Activated CD4-positive, alpha-beta T cell treated with anti-CD3 and anti-CD28 coated beads, Interleukin-2, Interleukin-6, amounts not matched to agents 100 ng/mL and 50 ng/mL, durations not matched to agents 16 hours and 8 hours (primary cell): ENCODE measurements around the gene SIX5.

ENCODE experiments used
- DNase-seq: peaks from one replicate; pipeline ENCODE4 v3.0.0-alpha.2; 2020

SIX5 gene

GRCh38 chr19:45772912-45773311, 3.9 kb upstream of the SIX5 start:
- DNase-seq, result no peak

GRCh38 chr19:45772130-45772840, 3.2 kb upstream of the SIX5 start:
- DNase-seq, result no peak

GRCh38 chr19:45771311-45771933, 2.4 kb upstream of the SIX5 start:
- no peak for DNase-seq

- DNase-seq, result peak; percentile 94
These were observed 1.4 kb upstream of the SIX5 start for GRCh38 chr19:45770192-45771101.

GRCh38 chr19:45769821-45770191, 754 bp upstream of the SIX5 start:
- DNase-seq, result no peak

GRCh38 chr19:45768655-45768983, 433 bp downstream of the SIX5 start:
- DNase-seq, result peak; percentile 44

- DNase-seq, result no peak
These were observed 984 bp downstream of the SIX5 start for GRCh38 chr19:45767881-45768654.

GRCh38 chr19:45767410-45767880, 1.6 kb downstream of the SIX5 start:
- no peak for DNase-seq

- no peak for DNase-seq
These were observed 2.1 kb downstream of the SIX5 start for GRCh38 chr19:45766869-45767346.

- DNase-seq, result no peak
These were observed 2.7 kb downstream of the SIX5 start for GRCh38 chr19:45766296-45766868.

- no peak for DNase-seq
These were observed 3.3 kb downstream of the SIX5 start for GRCh38 chr19:45765702-45766295.

GRCh38 chr19:45764945-45765701, 3.9 kb downstream of the SIX5 start:
- no peak for DNase-seq

GRCh38 chr19:45764475-45764874, 4.6 kb downstream of the SIX5 start:
- DNase-seq, result no peak

GRCh38 chr19:45763691-45764294, 5.3 kb downstream of the SIX5 start:
- no peak for DNase-seq

GRCh38 chr19:45762870-45763631, 6.0 kb downstream of the SIX5 start:
- no peak for DNase-seq

- DNase-seq, result no peak
These were observed 7.3 kb downstream of the SIX5 start for GRCh38 chr19:45761714-45762113.

GRCh38 chr19:45758921-45759320, 10.1 kb downstream of the SIX5 start:
- no peak for DNase-seq

- DNase-seq, result no peak
These were observed 11.4 kb downstream of the SIX5 start for GRCh38 chr19:45757695-45758094.

- DNase-seq, result no peak
These were observed 14.7 kb downstream of the SIX5 start for GRCh38 chr19:45754323-45754722.

GRCh38 chr19:45753548-45753947, 15.5 kb downstream of the SIX5 start:
- no peak for DNase-seq
